NCI-H1092 treated with DMSO at 0.1 percent for 48 hours (cell line): Measurements from ENCODE around the gene HABP2.

ENCODE experiments used
- DNase-seq: peaks from one replicate; lab custom pipeline; 2025; lab: John Stamatoyannopoulos, UW

Gene HABP2

GRCh38 chr10:113604572-113604971 lies 51.7 kb downstream of the HABP2 start:
- DNase-seq = no peak

GRCh38 chr10:113605268-113605978 lies 52.6 kb downstream of the HABP2 start:
- DNase-seq = no peak

GRCh38 chr10:113609704-113610108 lies 56.9 kb downstream of the HABP2 start:
- no peak for DNase-seq

- DNase-seq = no peak
Observed at GRCh38 chr10:113610631-113611601, 58.1 kb downstream of the HABP2 start.

- no peak for DNase-seq
Observed at GRCh38 chr10:113612154-113612553, 59.3 kb downstream of the HABP2 start.

- DNase-seq = no peak
Observed at GRCh38 chr10:113613427-113613826, 60.6 kb downstream of the HABP2 start.

- no peak for DNase-seq
Observed at GRCh38 chr10:113613977-113614690, 61.3 kb downstream of the HABP2 start.

GRCh38 chr10:113616244-113617074 lies 63.6 kb downstream of the HABP2 start:
- DNase-seq = no peak

GRCh38 chr10:113617086-113617485 lies 64.2 kb downstream of the HABP2 start:
- no peak for DNase-seq

GRCh38 chr10:113618338-113618737 lies 65.5 kb downstream of the HABP2 start:
- DNase-seq = no peak

- DNase-seq = no peak
Observed at GRCh38 chr10:113619401-113619800, 66.5 kb downstream of the HABP2 start.

- peak; percentile 45 for DNase-seq
Observed at GRCh38 chr10:113620511-113620910, 67.7 kb downstream of the HABP2 start.

GRCh38 chr10:113620936-113621335 lies 68.1 kb downstream of the HABP2 start:
- DNase-seq = no peak

GRCh38 chr10:113621799-113622198 lies 68.9 kb downstream of the HABP2 start:
- DNase-seq = no peak

GRCh38 chr10:113622831-113623230 lies 70.0 kb downstream of the HABP2 start:
- DNase-seq = no peak

- no peak for DNase-seq
Observed at GRCh38 chr10:113625461-113626186, 72.8 kb downstream of the HABP2 start.

GRCh38 chr10:113626809-113627355 lies 74.0 kb downstream of the HABP2 start:
- DNase-seq = no peak

GRCh38 chr10:113627836-113628235 lies 75.0 kb downstream of the HABP2 start:
- DNase-seq = no peak

GRCh38 chr10:113628607-113629153 lies 75.8 kb downstream of the HABP2 start:
- DNase-seq = no peak

GRCh38 chr10:113630929-113631533 lies 78.2 kb downstream of the HABP2 start:
- no peak for DNase-seq
